SK-N-SH (cell line): ENCODE measurements around the gene VPS8.

Experiments
- JUND ChIP-seq: IDR thresholded peaks from 2 replicates; pipeline ENCODE4 v1.4.0; 2012
- TF ChIP-seq, protein P1 (sequence below): fragments of 200-600 bp; sonication (generic); IDR thresholded peaks from 2 replicates; pipeline ENCODE4 v1.6.1; 2017; ENCODE audit warnings: antibody characterized with exemption, mild to moderate bottlenecking, moderate library complexity

DNA sequence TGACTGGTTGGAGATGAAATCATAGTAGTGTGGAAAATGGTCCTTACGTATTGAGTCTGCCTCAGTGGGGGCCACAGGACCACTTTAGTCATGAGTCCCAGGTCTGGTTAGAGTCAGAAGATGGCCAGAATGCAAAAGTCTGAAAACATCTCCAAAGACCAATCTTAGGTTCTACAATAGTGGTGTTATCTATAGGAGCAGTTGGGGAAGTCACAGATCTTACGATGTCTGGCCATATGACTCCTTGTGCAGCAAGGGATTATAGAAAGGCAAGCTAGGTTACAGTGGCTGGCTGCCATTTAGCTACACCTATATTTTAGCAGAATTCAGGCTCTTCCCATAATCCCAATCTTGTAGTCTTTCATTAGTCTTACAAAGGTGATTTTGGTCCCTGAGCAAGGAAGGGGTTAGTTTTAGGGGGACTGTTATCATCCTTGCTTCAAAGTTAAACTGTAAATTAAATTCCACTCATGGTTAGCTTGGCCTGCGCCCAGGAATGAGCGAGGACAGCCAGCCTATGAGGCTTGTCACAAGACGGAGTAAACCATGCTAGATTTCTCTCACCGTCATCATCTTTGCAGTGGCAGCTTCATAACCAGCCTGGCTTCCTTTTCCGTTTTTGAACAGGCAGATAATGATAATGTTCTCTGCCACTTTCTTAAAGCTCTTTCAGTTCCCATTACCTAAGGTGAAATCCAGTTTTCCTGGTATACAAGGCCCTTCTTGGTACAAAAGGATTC is 134.1 kb downstream of the VPS8 start:
- TF ChIP-seq JUND, result no peak
- TF ChIP-seq, protein P1, sequence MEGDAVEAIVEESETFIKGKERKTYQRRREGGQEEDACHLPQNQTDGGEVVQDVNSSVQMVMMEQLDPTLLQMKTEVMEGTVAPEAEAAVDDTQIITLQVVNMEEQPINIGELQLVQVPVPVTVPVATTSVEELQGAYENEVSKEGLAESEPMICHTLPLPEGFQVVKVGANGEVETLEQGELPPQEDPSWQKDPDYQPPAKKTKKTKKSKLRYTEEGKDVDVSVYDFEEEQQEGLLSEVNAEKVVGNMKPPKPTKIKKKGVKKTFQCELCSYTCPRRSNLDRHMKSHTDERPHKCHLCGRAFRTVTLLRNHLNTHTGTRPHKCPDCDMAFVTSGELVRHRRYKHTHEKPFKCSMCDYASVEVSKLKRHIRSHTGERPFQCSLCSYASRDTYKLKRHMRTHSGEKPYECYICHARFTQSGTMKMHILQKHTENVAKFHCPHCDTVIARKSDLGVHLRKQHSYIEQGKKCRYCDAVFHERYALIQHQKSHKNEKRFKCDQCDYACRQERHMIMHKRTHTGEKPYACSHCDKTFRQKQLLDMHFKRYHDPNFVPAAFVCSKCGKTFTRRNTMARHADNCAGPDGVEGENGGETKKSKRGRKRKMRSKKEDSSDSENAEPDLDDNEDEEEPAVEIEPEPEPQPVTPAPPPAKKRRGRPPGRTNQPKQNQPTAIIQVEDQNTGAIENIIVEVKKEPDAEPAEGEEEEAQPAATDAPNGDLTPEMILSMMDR, result no peak
